ENCODE results near the gene PTGIS. TPM values are rescaled to one million over a fixed set of nuclear protein-coding genes. Genes with fewer than 3 reads are reported as not detected.

PTGIS gene
- total RNA-seq, 1 donor from 2014 or later: 31.3 TPM

GRCh38 chr20:49511788-49512525 lies 56.0 kb downstream of the PTGIS start:
- Histone ChIP-seq H3K4me3 (no peak overlapping the region), H3K36me3 (no peaks in the 10 kb centered on the region), H3K9me3 (ENCODE audit: low read depth) (no peaks in the 10 kb centered on the region), H3K79me2 (ENCODE audit: low read depth) (no peaks in the 10 kb centered on the region), H3K4me1 (peaks cover 15% of the 10 kb centered on the region), H3K27ac (no peak overlapping the region), H4K20me1 (ENCODE audit: low read depth) (no peaks in the 10 kb centered on the region), H3K27me3 (no peaks in the 10 kb centered on the region), H2AFZ (replicated peaks) (no peak overlapping the region), H3K4me2 (no peak overlapping the region), H3K9ac (no peak overlapping the region), H3F3A (ENCODE audit: low read depth) (peaks cover 13% of the 10 kb centered on the region)
- no peak for TF ChIP-seq EZH2 (IDR thresholded peaks at IDR 0.05)
- TF ChIP-seq CTCF (IDR thresholded peaks at IDR 0.05): no peak
- no peak for TF ChIP-seq EZH2phosphoT487 (IDR thresholded peaks at IDR 0.05)
- no peak for DNase-seq (ENCODE audit: low spot score)
- Mint-ChIP-seq H3K27ac (no peak overlapping the region), H3K4me3 (no peak overlapping the region), H3K27me3 (ENCODE audit: insufficient read depth, low read depth) (peaks cover 4% of the 10 kb centered on the region), H3K9me3 (no peaks in the 10 kb centered on the region), H3K4me1 (peaks cover 27% of the 10 kb centered on the region), H3K36me3 (peaks cover 2% of the 10 kb centered on the region)

DNA sequence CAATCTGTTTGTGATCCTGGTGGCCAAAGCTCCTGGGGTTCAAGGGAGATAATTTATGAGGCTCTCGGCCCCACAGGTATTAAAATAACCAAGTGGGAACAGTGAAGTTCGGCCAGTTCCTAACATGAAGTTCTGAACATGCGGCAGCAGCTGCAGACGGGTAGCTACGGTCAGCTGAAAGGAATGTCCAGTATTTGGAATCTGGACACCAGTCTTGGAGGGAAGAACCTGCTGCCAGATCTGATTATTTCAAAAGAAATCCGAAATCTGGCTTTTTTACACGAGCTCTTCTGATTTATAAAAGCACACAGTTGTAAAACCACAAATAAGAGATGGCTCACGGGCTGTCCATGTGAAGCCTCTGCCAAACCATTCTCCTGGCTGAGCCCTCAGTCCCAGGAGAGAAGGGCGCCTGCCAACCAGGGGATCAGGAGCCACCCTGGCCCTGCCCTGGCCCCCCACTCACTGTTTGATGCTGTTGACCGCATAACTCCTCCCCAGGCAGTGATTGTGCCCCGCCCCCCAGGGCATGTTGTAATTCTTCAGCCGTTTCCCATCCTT lies 57.3 kb downstream of the PTGIS start:
- H3K4me1 Mint-ChIP-seq: peaks cover 37% of the 10 kb centered on the region
- no peaks in the 10 kb centered on the region for H4K20me1 ChIP-seq (ENCODE audit: low read depth)
- H3K4me1 ChIP-seq: peaks cover 27% of the 10 kb centered on the region
- H3F3A ChIP-seq (ENCODE audit: low read depth): peaks cover 24% of the 10 kb centered on the region
- no peak for DNase-seq (ENCODE audit: low spot score)
- H3K9me3 ChIP-seq (ENCODE audit: low read depth): no peaks in the 10 kb centered on the region
- no peaks in the 10 kb centered on the region for H3K27me3 ChIP-seq
- H3K9ac ChIP-seq: no peak overlapping the region
- TF ChIP-seq EZH2phosphoT487 (IDR thresholded peaks at IDR 0.05): no peak
- peaks cover 2% of the 10 kb centered on the region for H3K36me3 Mint-ChIP-seq
- H3K79me2 ChIP-seq (ENCODE audit: low read depth): no peaks in the 10 kb centered on the region
- H3K9me3 Mint-ChIP-seq: no peaks in the 10 kb centered on the region
- no peak overlapping the region for H3K4me3 ChIP-seq
- H2AFZ ChIP-seq (replicated peaks): no peak overlapping the region
- H3K27ac ChIP-seq: no peak overlapping the region
- H3K4me3 Mint-ChIP-seq: no peak overlapping the region
- H3K27ac Mint-ChIP-seq: no peak overlapping the region
- H3K4me2 ChIP-seq: no peak overlapping the region
- peaks cover 4% of the 10 kb centered on the region for H3K27me3 Mint-ChIP-seq (ENCODE audit: insufficient read depth, low read depth)
- H3K36me3 ChIP-seq: no peaks in the 10 kb centered on the region

GRCh38 chr20:49508435-49509199 lies 59.3 kb downstream of the PTGIS start:
- Histone ChIP-seq H3K9ac (no peak overlapping the region), H3K4me1 (peaks cover 32% of the 10 kb centered on the region), H4K20me1 (ENCODE audit: low read depth) (peaks cover 4% of the 10 kb centered on the region), H3K27ac (no peak overlapping the region), H3K4me2 (no peak overlapping the region), H3K27me3 (no peaks in the 10 kb centered on the region), H2AFZ (replicated peaks) (peak overlapping the region; percentile 34), H3K4me3 (no peak overlapping the region), H3K9me3 (ENCODE audit: low read depth) (no peaks in the 10 kb centered on the region), H3F3A (ENCODE audit: low read depth) (peaks cover 29% of the 10 kb centered on the region), H3K79me2 (ENCODE audit: low read depth) (no peaks in the 10 kb centered on the region), H3K36me3 (no peaks in the 10 kb centered on the region)
- H3K36me3 Mint-ChIP-seq: peaks cover 2% of the 10 kb centered on the region
- peaks cover 53% of the 10 kb centered on the region for H3K4me1 Mint-ChIP-seq
- TF ChIP-seq EZH2 (IDR thresholded peaks at IDR 0.05) (no peak), EZH2phosphoT487 (IDR thresholded peaks at IDR 0.05) (no peak), CTCF (IDR thresholded peaks at IDR 0.05) (peak; percentile 62)
- no peaks in the 10 kb centered on the region for H3K9me3 Mint-ChIP-seq
- peak overlapping the region; percentile 93 for H3K27ac Mint-ChIP-seq
- peak; percentile 76 for DNase-seq (ENCODE audit: low spot score)
- H3K27me3 Mint-ChIP-seq (ENCODE audit: insufficient read depth, low read depth): peaks cover 2% of the 10 kb centered on the region
- H3K4me3 Mint-ChIP-seq: peak overlapping the region; percentile 57
